Liver (tissue), 3 donors: ENCODE measurements around the gene SLX4IP.

Experiments
- ATF3 ChIP-seq: IDR thresholded peaks from 2 replicates; pipeline ENCODE4 v1.6.1; 2016; ENCODE audit warnings: antibody characterized with exemption
- CTCF ChIP-seq: fragments of 150-350 bp; IDR thresholded peaks from 2 replicates; pipeline ENCODE4 v1.5.1; 2017; ENCODE audit warnings: improper control_type of control experiment, low read depth, low read length; ENCODE audit not compliant: missing input control
- EGR1 ChIP-seq, 2 donors: IDR thresholded peaks; 2 replicates each; pipeline ENCODE4 v1.6.1; 2016 to 2018; ENCODE audit warnings: antibody characterized with exemption in 2 of 2, low read depth in 2 of 2
- FOXA1 ChIP-seq: IDR thresholded peaks from 2 replicates; pipeline ENCODE4 v1.6.1; 2016; ENCODE audit warnings: antibody characterized with exemption
- HNF4G ChIP-seq: IDR thresholded peaks from 2 replicates; pipeline ENCODE4 v1.6.1; 2016; ENCODE audit warnings: antibody characterized with exemption
- JUND ChIP-seq, 2 donors: IDR thresholded peaks; 2 replicates each; pipeline ENCODE4 v1.6.1; 2016; ENCODE audit warnings: antibody characterized with exemption in 2 of 2
- RAD21 ChIP-seq, 2 donors: IDR thresholded peaks; 2 replicates each; pipeline ENCODE4 v1.6.1; 2016; ENCODE audit warnings: antibody characterized with exemption in 2 of 2, mild to moderate bottlenecking in 2 of 2
- REST ChIP-seq: IDR thresholded peaks from 2 replicates; pipeline ENCODE4 v1.6.1; 2016; ENCODE audit warnings: antibody characterized with exemption, mild to moderate bottlenecking
- TAF1 ChIP-seq: conservative IDR thresholded peaks from 2 replicates; pipeline ENCODE4 v1.6.1; 2016; ENCODE audit warnings: antibody characterized with exemption, mild to moderate bottlenecking
- YY1 ChIP-seq: IDR thresholded peaks from 2 replicates; pipeline ENCODE4 v1.6.1; 2016; ENCODE audit warnings: antibody characterized with exemption, mild to moderate bottlenecking
- donor health status: healthy.
- donor health status: healthy.

- TF ChIP-seq CTCF, result no peak
- TF ChIP-seq JUND (IDR thresholded peaks at IDR 0.05), result no peak
- no peak for TF ChIP-seq YY1
- TF ChIP-seq RAD21 (IDR thresholded peaks at IDR 0.05), result no peak
- TF ChIP-seq REST, result no peak
- no peak for TF ChIP-seq FOXA1
- no peak for TF ChIP-seq EGR1 (IDR thresholded peaks at IDR 0.05; ENCODE audit: low read depth in 2 of 2)
- no peak for TF ChIP-seq HNF4G
- TF ChIP-seq ATF3, result no peak
- TF ChIP-seq TAF1, result no peak
Observed at GRCh38 chr20:10436053-10436699, 1.1 kb downstream of the SLX4IP start.
